Thymus (tissue), 11 donors: ENCODE data around the gene CAMK1. TPM values are rescaled to one million over a fixed set of nuclear protein-coding genes. Genes with fewer than 3 reads are reported as not detected.
"Not testable (repeated sequence)": the region's sequence is repeated elsewhere in the genome, so short reads cannot be mapped to it uniquely, and the experiment has no call there.

ENCODE experiments used
- DNase-seq, 9 donors: peaks; one replicate each; pipeline ENCODE4 v3.0.0-alpha.2; 2013; ENCODE audit warnings: low spot score in 9 of 9, low read depth in 6 of 9, missing footprints in 1 of 9
- H3K27ac ChIP-seq, 2 donors: one replicate each; pipeline ENCODE4 v1.5.1; 2013; ENCODE audit warnings: control low read depth in 1 of 2, low read depth in 1 of 2, low read length in 1 of 2, mild to moderate bottlenecking in 1 of 2, moderate library complexity in 1 of 2
- H3K27me3 ChIP-seq, 2 donors: one replicate each; pipeline ENCODE4 v1.5.1; 2013; ENCODE audit warnings: low read length in 1 of 2; ENCODE audit not compliant: control insufficient read depth in 2 of 2, insufficient read depth in 1 of 2
- H3K36me3 ChIP-seq, 2 donors: one replicate each; pipeline ENCODE4 v1.5.1; 2013; ENCODE audit warnings: low read length in 1 of 2, mild to moderate bottlenecking in 1 of 2, moderate library complexity in 1 of 2; ENCODE audit not compliant: control insufficient read depth in 2 of 2, insufficient read depth in 2 of 2
- H3K4me1 ChIP-seq, 2 donors: one replicate each; pipeline ENCODE4 v1.5.1; 2013; ENCODE audit warnings: low read length in 2 of 2; ENCODE audit not compliant: control insufficient read depth in 2 of 2, insufficient read depth in 2 of 2
- H3K4me3 ChIP-seq, 2 donors: one replicate each; pipeline ENCODE4 v1.5.1; 2013; ENCODE audit warnings: low read length in 2 of 2, control low read depth in 1 of 2, mild to moderate bottlenecking in 1 of 2
- H3K9me3 ChIP-seq, 2 donors: one replicate each; pipeline ENCODE4 v1.5.1; 2013; ENCODE audit warnings: low read length in 1 of 2, mild to moderate bottlenecking in 1 of 2; ENCODE audit not compliant: control insufficient read depth in 2 of 2, insufficient read depth in 1 of 2
- WGBS: extraction: QIAGEN DNeasy Blood & Tissue Kit; methylation state at CpG from one replicate; pipeline ENCODE4 v1.1.7; 2013; 5-methylcytosine and 5-hydroxymethylcytosine counted together
- polyA plus RNA-seq: library from polyadenylated mRNA; stranded (reverse); fragments of 200-250 nt; gene quantifications from one replicate; pipeline ENCODE4 v1.2.3, GENCODE V29; 2013
- total RNA-seq: library from RNA; stranded (reverse); fragments of 120-200 nt; gene quantifications from one replicate; pipeline ENCODE4 v1.2.4, GENCODE V29; 2013
- donor health status: healthy.

Gene CAMK1
- total and polyA plus RNA-seq, 2 donors = 9.2 to 11.9 TPM

GRCh38 chr3:9780910-9781309 lies 11.2 kb upstream of the CAMK1 start:
- 97% methylated on average over 4 of the region's 4 CpGs for WGBS
- no peaks in the 10 kb centered on the region for H3K9me3 ChIP-seq
- peaks cover 44 to 50% of the 10 kb centered on the region in 2 donors for H3K36me3 ChIP-seq
- H3K27ac ChIP-seq = peak overlapping the region in 1 of 2 donors; percentile 18
- no peak for DNase-seq
- H3K4me3 ChIP-seq = no peak overlapping the region
- H3K27me3 ChIP-seq = no peaks in the 10 kb centered on the region
- peaks cover 27 to 44% of the 10 kb centered on the region in 2 donors for H3K4me1 ChIP-seq

GRCh38 chr3:9780458-9780812 lies 10.7 kb upstream of the CAMK1 start:
- Histone ChIP-seq H3K9me3 (no peaks in the 10 kb centered on the region), H3K36me3 (peaks cover 40 to 47% of the 10 kb centered on the region in 2 donors), H3K27ac (peak overlapping the region; percentile 62 to 74), H3K27me3 (no peaks in the 10 kb centered on the region), H3K4me3 (no peak overlapping the region), H3K4me1 (peaks cover 27 to 44% of the 10 kb centered on the region in 2 donors)
- no peak for DNase-seq
- 58% methylated on average over 10 of the region's 10 CpGs for WGBS

- peak in 6 of 9 donors; percentile 38 to 85 (median 54) for DNase-seq
- no peaks in the 10 kb centered on the region for H3K27me3 ChIP-seq
- H3K9me3 ChIP-seq = no peaks in the 10 kb centered on the region
- H3K27ac ChIP-seq = peak overlapping the region; percentile 62 to 74
- peaks cover 27 to 44% of the 10 kb centered on the region in 2 donors for H3K4me1 ChIP-seq
- peak overlapping the region in 1 of 2 donors; percentile 2 for H3K4me3 ChIP-seq
- WGBS = 27% methylated on average over 8 of the region's 8 CpGs
- peaks cover 35 to 41% of the 10 kb centered on the region in 2 donors for H3K36me3 ChIP-seq
Observed at GRCh38 chr3:9779721-9780457, 10.1 kb upstream of the CAMK1 start.

- Histone ChIP-seq H3K9me3 (no peaks in the 10 kb centered on the region), H3K4me3 (no peak overlapping the region), H3K36me3 (peaks cover 31 to 36% of the 10 kb centered on the region in 2 donors), H3K27me3 (no peaks in the 10 kb centered on the region), H3K4me1 (peaks cover 27 to 44% of the 10 kb centered on the region in 2 donors), H3K27ac (no peak overlapping the region)
- 32% methylated on average over 6 of the region's 6 CpGs for WGBS
- no peak for DNase-seq
Observed at GRCh38 chr3:9779075-9779593, 9.4 kb upstream of the CAMK1 start.

- 95% methylated on average over 5 of the region's 5 CpGs for WGBS
- Histone ChIP-seq H3K27me3 (no peaks in the 10 kb centered on the region), H3K9me3 (no peaks in the 10 kb centered on the region), H3K4me3 (no peak overlapping the region), H3K27ac (no peak overlapping the region), H3K36me3 (peaks cover 25 to 29% of the 10 kb centered on the region in 2 donors), H3K4me1 (peaks cover 27 to 44% of the 10 kb centered on the region in 2 donors)
- no peak for DNase-seq
Observed at GRCh38 chr3:9778143-9779074, 8.7 kb upstream of the CAMK1 start.

DNA sequence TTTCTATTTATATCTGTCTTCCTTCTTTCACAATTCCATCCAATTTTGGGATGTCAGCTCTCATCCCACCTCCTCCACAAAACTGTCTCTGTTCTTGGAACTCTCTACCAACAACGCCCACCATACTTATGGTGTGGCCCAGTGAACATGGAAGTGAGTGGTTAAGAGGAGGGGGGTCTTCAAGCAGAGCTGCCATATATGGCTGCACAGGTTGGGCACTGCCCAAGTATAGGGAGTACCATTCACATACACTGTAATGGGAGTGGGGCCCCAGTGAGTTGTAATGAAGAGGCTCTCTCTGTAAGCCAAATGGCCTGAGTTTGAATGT lies 7.9 kb upstream of the CAMK1 start:
- H3K36me3 ChIP-seq = peaks cover 22 to 26% of the 10 kb centered on the region in 2 donors
- no peaks in the 10 kb centered on the region for H3K27me3 ChIP-seq
- H3K9me3 ChIP-seq = no peaks in the 10 kb centered on the region
- 98% methylated on average over 1 of the region's 1 CpG for WGBS
- peak overlapping the region in 1 of 2 donors; percentile 37 for H3K27ac ChIP-seq
- H3K4me1 ChIP-seq = peaks cover 27 to 44% of the 10 kb centered on the region in 2 donors
- no peak for DNase-seq
- no peak overlapping the region for H3K4me3 ChIP-seq

GRCh38 chr3:9776896-9777693 lies 7.3 kb upstream of the CAMK1 start:
- Histone ChIP-seq H3K36me3 (peaks cover 16 to 20% of the 10 kb centered on the region in 2 donors), H3K4me3 (no peak overlapping the region), H3K27me3 (no peaks in the 10 kb centered on the region), H3K27ac (no peak overlapping the region), H3K9me3 (no peaks in the 10 kb centered on the region), H3K4me1 (peaks cover 27 to 42% of the 10 kb centered on the region in 2 donors)
- 78% methylated on average over 5 of the region's 5 CpGs for WGBS
- no peak for DNase-seq

DNA sequence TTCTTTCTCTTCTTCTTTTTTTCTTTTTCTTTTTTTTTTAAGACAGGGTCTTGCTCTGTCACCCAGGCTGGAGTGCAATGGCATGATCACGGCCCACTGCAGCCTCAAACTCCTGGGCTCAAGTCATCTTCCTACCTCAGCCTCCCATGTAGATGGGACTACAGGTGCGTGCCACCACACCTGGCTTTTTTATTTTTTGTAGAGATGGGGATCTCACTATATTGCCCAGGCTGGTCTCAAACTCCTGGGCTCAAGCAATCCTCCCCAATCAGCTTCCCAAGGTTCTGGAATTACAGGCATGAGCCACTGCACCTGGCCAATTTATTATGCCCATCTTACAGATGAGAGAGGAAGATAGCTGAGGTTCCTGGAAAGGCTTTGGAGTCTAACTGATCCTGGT lies 1.3 kb upstream of the CAMK1 start:
- WGBS = 95% methylated on average over 2 of the region's 2 CpGs
- H3K4me3 ChIP-seq, H3K9me3 ChIP-seq, DNase-seq, H3K36me3 ChIP-seq, H3K27ac ChIP-seq: not testable (repeated sequence)
- Histone ChIP-seq H3K27me3 (peaks cover 0 to 17% of the 10 kb centered on the region in 2 donors), H3K4me1 (peaks cover 7 to 19% of the 10 kb centered on the region in 2 donors)
